G401 (cell line): ENCODE results near the gene TIMMDC1. TPM values are rescaled to one million over a fixed set of nuclear protein-coding genes. Genes with fewer than 3 reads are reported as not detected.

Experiments used
- DNase-seq: peaks from one replicate; pipeline ENCODE4 v3.0.0-alpha.2; 2015; ENCODE audit warnings: low spot score
- in situ Hi-C: cut with HindIII; loops from 2 replicates; pipeline ENCODE4 v1.10.0; 2016; ENCODE audit warnings: low sequenced_read_pairs, mixed read lengths
- total RNA-seq: library from RNA; depleted of rRNA; stranded (reverse); fragments of >200 nt; shearing (Covaris generic); gene quantifications from 2 replicates; pipeline ENCODE4 v1.2.3, GENCODE V29; 2014

The TIMMDC1 gene
- total RNA-seq, 1 experiment from 2014 or later = 69.2 TPM

- DNase-seq = no peak
- in situ Hi-C loops = no loop called here
Observed at GRCh38 chr3:119507404-119507803, 9.1 kb downstream of the TIMMDC1 start.

GRCh38 chr3:119508172-119508845, 10.0 kb downstream of the TIMMDC1 start:
- in situ Hi-C loops = no loop called here
- DNase-seq = no peak

- in situ Hi-C loops = no loop called here
- DNase-seq = no peak
Observed at GRCh38 chr3:119510690-119511089, 12.3 kb downstream of the TIMMDC1 start.

GRCh38 chr3:119514637-119515036, 16.3 kb downstream of the TIMMDC1 start:
- no peak for DNase-seq
- in situ Hi-C loops = no loop called here

- no peak for DNase-seq
- in situ Hi-C loops = no loop called here
Observed at GRCh38 chr3:119517112-119517511, 18.8 kb downstream of the TIMMDC1 start.

- in situ Hi-C loops = no loop called here
- DNase-seq = no peak
Observed at GRCh38 chr3:119518026-119518425, 19.7 kb downstream of the TIMMDC1 start.

GRCh38 chr3:119524931-119525662, 26.8 kb downstream of the TIMMDC1 start:
- DNase-seq = no peak
- in situ Hi-C loops = no loop called here

- in situ Hi-C loops = no loop called here
- no peak for DNase-seq
Observed at GRCh38 chr3:119527714-119528113, 29.4 kb downstream of the TIMMDC1 start.

- in situ Hi-C loops = no loop called here
- no peak for DNase-seq
Observed at GRCh38 chr3:119529883-119530282, 31.5 kb downstream of the TIMMDC1 start.

- no peak for DNase-seq
- in situ Hi-C loops = no loop called here
Observed at GRCh38 chr3:119530456-119530855, 32.1 kb downstream of the TIMMDC1 start.

GRCh38 chr3:119531151-119531550, 32.8 kb downstream of the TIMMDC1 start:
- DNase-seq = no peak

GRCh38 chr3:119534296-119534695, 35.9 kb downstream of the TIMMDC1 start:
- DNase-seq = no peak
- in situ Hi-C loops = no loop called here

More at GRCh38 chr3:119531151-119531550, 32.8 kb downstream of the TIMMDC1 start:
- in situ Hi-C loops = no loop called here

GRCh38 chr3:119536757-119537156, 38.4 kb downstream of the TIMMDC1 start:
- in situ Hi-C loops = no loop called here
- DNase-seq = no peak

- in situ Hi-C loops = no loop called here
Observed at GRCh38 chr3:119538772-119539171, 40.4 kb downstream of the TIMMDC1 start.

GRCh38 chr3:119541547-119541946, 43.2 kb downstream of the TIMMDC1 start:
- in situ Hi-C loops = no loop called here
- no peak for DNase-seq

More at GRCh38 chr3:119538772-119539171, 40.4 kb downstream of the TIMMDC1 start:
- no peak for DNase-seq

GRCh38 chr3:119542168-119542767, 43.9 kb downstream of the TIMMDC1 start:
- DNase-seq = no peak
- in situ Hi-C loops = no loop called here

- DNase-seq = no peak
- in situ Hi-C loops = no loop called here
Observed at GRCh38 chr3:119543147-119543546, 44.8 kb downstream of the TIMMDC1 start.

- in situ Hi-C loops = no loop called here
- no peak for DNase-seq
Observed at GRCh38 chr3:119547227-119547626, 48.9 kb downstream of the TIMMDC1 start.

GRCh38 chr3:119548341-119548740, 50.0 kb downstream of the TIMMDC1 start:
- DNase-seq = no peak
- in situ Hi-C loops = no loop called here

GRCh38 chr3:119550192-119550910, 52.0 kb downstream of the TIMMDC1 start:
- in situ Hi-C loops = no loop called here

More at GRCh38 chr3:119550192-119550910, 52.0 kb downstream of the TIMMDC1 start:
- DNase-seq = no peak
